A549 treated with ZK216348 at 1 μM for 4 hours (cell line): Measurements from ENCODE around the gene FTL. TPM values are rescaled to one million over a fixed set of nuclear protein-coding genes. Genes with fewer than 3 reads are reported as not detected.

ENCODE experiments used
- total RNA-seq: library from RNA; stranded (reverse); fragments of 200-300 nt; extraction: Qiagen RNA extraction; gene quantifications from 5 replicates; pipeline ENCODE4 v1.2.3, GENCODE V29; 2022; ENCODE audit warnings: low read depth

Gene FTL
- total RNA-seq, result 16,893 to 25,075 TPM (median 18,830 TPM) in 5 replicates

DNA sequence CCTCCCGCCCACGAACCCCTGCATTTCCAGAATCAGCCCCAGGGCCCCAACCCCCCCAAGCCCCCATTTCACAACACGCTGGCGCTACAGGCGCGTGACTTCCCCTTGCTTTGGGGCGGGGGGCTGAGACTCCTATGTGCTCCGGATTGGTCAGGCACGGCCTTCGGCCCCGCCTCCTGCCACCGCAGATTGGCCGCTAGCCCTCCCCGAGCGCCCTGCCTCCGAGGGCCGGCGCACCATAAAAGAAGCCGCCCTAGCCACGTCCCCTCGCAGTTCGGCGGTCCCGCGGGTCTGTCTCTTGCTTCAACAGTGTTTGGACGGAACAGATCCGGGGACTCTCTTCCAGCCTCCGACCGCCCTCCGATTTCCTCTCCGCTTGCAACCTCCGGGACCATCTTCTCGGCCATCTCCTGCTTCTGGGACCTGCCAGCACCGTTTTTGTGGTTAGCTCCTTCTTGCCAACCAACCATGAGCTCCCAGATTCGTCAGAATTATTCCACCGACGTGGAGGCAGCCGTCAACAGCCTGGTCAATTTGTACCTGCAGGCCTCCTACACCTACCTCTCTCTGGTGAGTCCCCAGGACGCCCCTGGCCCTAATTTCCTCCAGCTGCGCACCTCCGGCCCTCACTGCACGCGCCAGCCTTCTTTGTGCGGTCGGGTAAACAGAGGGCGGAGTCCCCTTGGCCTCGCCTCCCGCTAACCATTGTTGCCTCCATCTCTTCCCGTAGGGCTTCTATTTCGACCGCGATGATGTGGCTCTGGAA is at the start of gene FTL:
Gene FTL (plus strand): TSS at position 270 of the 766 bp plus-strand sequence. CDS start 199 bp downstream, at position 469.

DNA sequence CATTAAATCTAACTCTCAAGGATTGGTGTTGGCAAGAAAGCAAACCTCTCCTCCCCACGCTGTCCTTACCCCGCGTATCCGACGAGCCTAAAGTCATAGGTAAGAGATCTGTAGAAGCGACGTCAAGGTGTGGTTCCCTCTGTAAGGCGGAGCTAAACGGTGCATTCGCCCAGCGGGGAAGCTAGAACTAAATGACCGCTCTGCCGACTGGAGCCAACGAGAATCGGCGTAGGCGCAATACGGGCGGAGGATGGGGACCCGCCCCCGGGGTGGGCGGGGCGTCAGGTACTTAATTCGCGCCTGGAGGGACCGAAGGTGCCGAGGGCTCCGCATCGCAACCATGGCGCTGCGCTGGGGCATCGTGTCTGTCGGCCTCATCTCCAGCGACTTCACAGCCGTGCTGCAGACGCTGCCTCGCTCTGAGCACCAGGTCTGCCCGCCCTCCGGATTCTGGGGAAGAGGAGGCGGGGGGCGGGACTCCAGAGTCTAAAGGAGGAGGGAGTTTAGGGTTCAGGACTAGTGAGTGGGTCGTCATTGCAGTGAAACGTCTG is 31.7 kb upstream of the FTL start, which contains the start of gene DHDH:
Gene DHDH (plus strand): TSS at position 318 of the 551 bp plus-strand sequence. CDS start 23 bp downstream, at position 341.

DNA sequence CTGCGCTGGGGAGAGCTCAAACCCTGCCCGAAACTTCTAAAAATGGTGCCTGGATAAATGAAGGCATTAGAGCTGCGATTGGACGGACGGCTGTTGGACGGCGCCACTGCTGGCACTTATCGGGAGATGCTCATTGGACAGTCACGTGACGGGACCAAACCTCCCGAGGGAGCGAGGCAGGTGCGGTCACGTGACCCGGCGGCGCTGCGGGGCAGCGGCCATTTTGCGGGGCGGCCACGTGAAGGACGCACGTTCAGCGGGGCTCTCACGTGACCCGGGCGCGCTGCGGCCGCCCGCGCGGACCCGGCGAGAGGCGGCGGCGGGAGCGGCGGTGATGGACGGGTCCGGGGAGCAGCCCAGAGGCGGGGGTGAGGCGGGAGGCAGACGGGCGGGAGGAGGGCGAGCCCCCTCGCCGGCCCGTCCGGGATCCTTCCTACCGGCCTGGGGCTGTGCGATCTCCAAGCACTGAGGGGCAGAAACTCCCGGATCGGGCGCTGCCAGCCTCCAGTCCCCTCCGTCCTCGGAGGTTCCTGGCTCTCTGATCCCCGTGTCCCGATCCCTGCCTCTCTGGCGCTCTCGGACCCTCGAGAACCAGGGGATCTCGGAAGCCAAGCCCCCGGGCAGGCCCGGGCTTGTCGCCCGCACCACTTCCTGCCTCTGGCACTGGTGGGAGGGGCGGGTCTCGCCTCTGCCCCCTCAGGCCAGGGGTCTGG is 10.4 kb upstream of the FTL start, which contains the start of gene BAX:
Gene BAX (plus strand): TSS at position 281 of the 713 bp plus-strand sequence. CDS start 54 bp downstream, at position 335.

DNA sequence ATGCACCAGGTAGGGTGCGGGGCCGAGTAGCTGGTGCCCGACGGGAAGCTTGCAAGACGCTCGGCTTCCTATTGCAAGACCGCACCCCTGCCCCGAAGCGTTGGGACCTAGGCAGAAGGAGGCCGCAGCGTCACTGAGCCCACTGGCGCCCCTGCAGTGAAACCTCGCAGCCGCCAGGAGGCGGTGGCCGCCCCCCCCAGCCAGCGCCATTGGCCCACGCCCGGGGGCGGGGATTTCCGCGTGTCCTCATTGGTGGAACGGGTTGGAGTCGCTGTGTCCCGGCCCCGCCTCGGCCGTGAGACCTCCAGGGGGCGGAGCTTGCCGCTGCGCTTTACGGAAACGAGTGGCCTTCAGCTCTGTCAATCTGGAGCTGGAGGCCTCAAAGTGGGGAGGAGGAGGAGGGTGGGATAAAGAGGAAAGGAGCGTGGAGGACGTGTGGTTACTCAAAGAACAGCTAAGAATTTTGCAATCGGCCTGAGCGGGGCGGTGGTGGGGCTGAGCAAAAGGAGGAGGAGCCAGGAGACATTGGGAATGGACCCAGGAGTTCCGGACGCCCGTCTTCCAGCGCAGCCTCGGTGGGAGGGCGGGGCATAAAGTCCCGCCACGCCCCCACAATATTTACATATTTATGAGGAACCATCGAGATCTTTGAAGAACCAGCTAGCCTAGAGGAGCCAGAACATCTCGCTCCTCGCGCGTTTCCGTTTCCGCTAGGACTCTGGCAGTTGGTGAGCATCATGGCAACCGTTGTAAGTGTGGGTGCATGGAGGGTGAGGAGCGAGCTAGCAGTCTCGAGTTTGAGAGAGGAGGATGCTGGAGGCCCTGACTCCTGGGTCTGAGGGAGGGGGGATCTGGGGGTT is 28.3 kb downstream of the FTL start, which contains the start of the genes GYS1 and RUVBL2:
Gene GYS1 (minus strand): TSS at position 135 of the 860 bp plus-strand sequence. CDS start 197 bp downstream, outside the sequence.
Gene RUVBL2 (plus strand): TSS at position 713 of the 860 bp plus-strand sequence. CDS start 25 bp downstream, at position 738.

Other genes starting within 250 kb of the FTL start
- 0.14 to 0.67 TPM (median 0.41 TPM) in 5 replicates for gene MAMSTR, start 245.6 kb upstream of the FTL start, total RNA-seq
- gene RASIP1, start 224.7 kb upstream of the FTL start, total RNA-seq, result 0.13 to 1.4 TPM (median 0.36 TPM) in 5 replicates
- not detected in 5 replicates for gene IZUMO1, start 218.4 kb upstream of the FTL start, total RNA-seq
- gene FUT1, start 212.7 kb upstream of the FTL start, total RNA-seq, result 0.04 to 0.08 TPM (median 0.05 TPM) in 4 of 5 replicates, not detected in the other
- gene FGF21, start 209.8 kb upstream of the FTL start, total RNA-seq, result not detected in 5 replicates
- 41.4 to 63.3 TPM (median 59.5 TPM) in 5 replicates for gene BCAT2, start 154.3 kb upstream of the FTL start, total RNA-seq
- 9.4 to 15.3 TPM (median 14.5 TPM) in 5 replicates for gene HSD17B14, start 128.8 kb upstream of the FTL start, total RNA-seq
- 1.1 to 3.0 TPM (median 2.2 TPM) in 5 replicates for gene PLEKHA4, start 96.7 kb upstream of the FTL start, total RNA-seq
- gene PPP1R15A, start 92.9 kb upstream of the FTL start, total RNA-seq, result 80.7 to 142 TPM (median 101 TPM) in 5 replicates
- gene TULP2, start 66.6 kb upstream of the FTL start, total RNA-seq, result not detected in 5 replicates
- 139 to 223 TPM (median 212 TPM) in 5 replicates for gene NUCB1, start 65.0 kb upstream of the FTL start, total RNA-seq
- gene DHDH, start 31.6 kb upstream of the FTL start, total RNA-seq, result 1.0 to 2.3 TPM (median 1.9 TPM) in 5 replicates
- gene BAX, start 10.4 kb upstream of the FTL start, total RNA-seq, result 231 to 402 TPM (median 354 TPM) in 5 replicates
- 12.8 to 22.1 TPM (median 20.3 TPM) in 5 replicates for gene GYS1, start 28.0 kb downstream of the FTL start, total RNA-seq
- 194 to 265 TPM (median 241 TPM) in 5 replicates for gene RUVBL2, start 28.6 kb downstream of the FTL start, total RNA-seq
- not detected in 5 replicates for gene LHB, start 51.8 kb downstream of the FTL start, total RNA-seq
- gene CGB3, start 59.0 kb downstream of the FTL start, total RNA-seq, result not detected in 5 replicates
- 0.41 to 0.94 TPM in 2 of 5 replicates, not detected in the others for gene CGB2, start 66.6 kb downstream of the FTL start, total RNA-seq
- not detected in 5 replicates for gene CGB1, start 71.6 kb downstream of the FTL start, total RNA-seq
- 0.39 to 0.84 TPM (median 0.75 TPM) in 5 replicates for gene CGB5, start 78.5 kb downstream of the FTL start, total RNA-seq
- gene CGB8, start 83.8 kb downstream of the FTL start, total RNA-seq, result 2.1 to 4.2 TPM (median 3.0 TPM) in 5 replicates
- gene CGB7, start 92.4 kb downstream of the FTL start, total RNA-seq, result 0.24 to 1.1 TPM (median 0.62 TPM) in 5 replicates
- gene NTF4, start 99.5 kb downstream of the FTL start, total RNA-seq, result 0.27 to 0.78 TPM (median 0.65 TPM) in 5 replicates
- not detected in 5 replicates for gene KCNA7, start 107.4 kb downstream of the FTL start, total RNA-seq
- 263 to 401 TPM (median 360 TPM) in 5 replicates for gene SNRNP70, start 120.1 kb downstream of the FTL start, total RNA-seq
- 3.3 to 9.4 TPM (median 6.7 TPM) in 5 replicates for gene LIN7B, start 149.1 kb downstream of the FTL start, total RNA-seq
- gene C19orf73, start 153.8 kb downstream of the FTL start, total RNA-seq, result 0.70 to 2.4 TPM (median 1.8 TPM) in 5 replicates
- 5.7 to 9.5 TPM (median 8.6 TPM) in 5 replicates for gene PPFIA3, start 154.2 kb downstream of the FTL start, total RNA-seq
- gene HRC, start 190.1 kb downstream of the FTL start, total RNA-seq, result 0.19 TPM in 1 of 5 replicates, not detected in the others
- 5.5 to 10.6 TPM (median 9.5 TPM) in 5 replicates for gene TRPM4, start 192.5 kb downstream of the FTL start, total RNA-seq